HepG2 (cell line): ENCODE results near the gene LDAH. TPM values are rescaled to one million over a fixed set of nuclear protein-coding genes. Genes with fewer than 3 reads are reported as not detected.

Source experiments
- ATAC-seq: fragments of 200-7000 bp; cut with Tn5 transposase; 3 replicates; pipeline ENCODE4 v1.9.1; 2020; ENCODE audit warnings: mild to moderate bottlenecking, moderate library complexity
- BruUV-seq: library from RNA; stranded (reverse); fragments of 400-500 nt; replicated peaks from 2 replicates; lab custom pipeline; 2021; lab: Mats Ljungman, UMichigan
- CTCF ChIA-PET: fragments of 300-600 bp; formaldehyde crosslinking; extraction: SDS; loops from one replicate; lab custom pipeline; 2021; ENCODE audit warnings: low total read pairs, inconsistent platforms, low intra/inter-chr PET ratio; lab: Yijun Ruan, JAX
- POLR2A ChIA-PET: fragments of 350-600 bp; sonication (Branson Sonifier 250); formaldehyde crosslinking; loops from one replicate; lab custom pipeline; 2020; ENCODE audit warnings: antibody characterized with exemption, inconsistent platforms; lab: Yijun Ruan, JAX
- DNase-seq: peaks from one replicate; pipeline ENCODE4 v3.0.0-alpha.2; 2015; ENCODE audit warnings: low spot score
- FAIRE-seq: peaks from 3 replicates; lab custom pipeline; 2011; peaks lifted over from hg19 to GRCh38; lab: Jason Lieb, UNC
- H2AFZ ChIP-seq: one replicate; pipeline ENCODE4 v1.6.1; 2011; ENCODE audit warnings: low read length, inconsistent platforms
- H3K27ac ChIP-seq: fragments of 300-600 bp; 3 replicates; pipeline ENCODE4 v1.8.0; 2011; ENCODE audit warnings: mixed run types, mild to moderate bottlenecking, mixed read lengths, low read length, inconsistent platforms; ENCODE audit not compliant: insufficient read depth; ENCODE audit errors: extremely low read length
- H3K27me3 ChIP-seq, 2 experiments: fragments of 200-600 bp in 1 of 2; 2 replicates in 1 of 2; 3 replicates in 1 of 2; pipeline versions ENCODE4 v1.6.0 to v1.8.0; 2011; ENCODE audit warnings: low read length in 2 of 2, mild to moderate bottlenecking in 2 of 2, moderate library complexity in 2 of 2, inconsistent platforms in 1 of 2; ENCODE audit not compliant: insufficient read depth in 2 of 2, control insufficient read depth in 1 of 2
- H3K36me3 ChIP-seq, 2 experiments: fragments of 200-600 bp in 1 of 2; replicated peaks in 1 of 2; 2 replicates in 1 of 2; 3 replicates in 1 of 2; pipeline versions ENCODE4 v1.5.1 to v1.8.0; 2011; ENCODE audit warnings: low read length in 2 of 2, inconsistent platforms in 1 of 2; ENCODE audit not compliant: insufficient read depth in 2 of 2, control insufficient read depth in 1 of 2
- H3K4me1 ChIP-seq: 2 replicates; pipeline ENCODE4 v1.5.1; 2012; ENCODE audit warnings: low read length, inconsistent platforms; ENCODE audit not compliant: insufficient read depth
- H3K4me2 ChIP-seq: 2 replicates; pipeline ENCODE4 v1.6.0; 2011; ENCODE audit warnings: low read depth, low read length, inconsistent platforms
- H3K4me3 ChIP-seq, 3 experiments: fragments of 200-600 bp in 1 of 3; sonication (generic), shearing (Covaris generic) in 1 of 3; replicated peaks in 1 of 3; 2 replicates each; pipeline ENCODE4 v1.5.1; 2011 to 2016; ENCODE audit warnings: low read length in 3 of 3, inconsistent platforms in 2 of 3, low read depth in 2 of 3, mild to moderate bottlenecking in 2 of 3, control low read depth in 1 of 3, mixed read lengths in 1 of 3; ENCODE audit not compliant: insufficient read depth in 1 of 3
- H3K79me2 ChIP-seq: one replicate; pipeline ENCODE4 v1.6.1; 2011; ENCODE audit warnings: low read length, inconsistent platforms; ENCODE audit not compliant: insufficient read depth
- H3K9ac ChIP-seq: 2 replicates; pipeline ENCODE4 v1.6.0; 2011; ENCODE audit warnings: mild to moderate bottlenecking, low read depth, low read length, inconsistent platforms; ENCODE audit not compliant: insufficient read depth
- H3K9me3 ChIP-seq: 2 replicates; pipeline ENCODE4 v1.5.1; 2012; ENCODE audit warnings: mild to moderate bottlenecking, low read length
- H4K20me1 ChIP-seq: 2 replicates; pipeline ENCODE4 v1.6.0; 2011; ENCODE audit warnings: inconsistent platforms, mild to moderate bottlenecking, low read length, moderate library complexity; ENCODE audit not compliant: insufficient read depth
- ARNTL ChIP-seq: sonication (generic); formaldehyde crosslinking; IDR thresholded peaks from 2 replicates; pipeline ENCODE4 v1.4.0; 2020; ENCODE audit warnings: mild to moderate bottlenecking, missing genetic modification reagents
- BHLHE40 ChIP-seq: IDR thresholded peaks from 2 replicates; pipeline ENCODE4 v1.6.1; 2011; ENCODE audit warnings: low read length, improper control_type of control experiment
- ZNF430 ChIP-seq: sonication (generic); formaldehyde crosslinking; IDR thresholded peaks from 2 replicates; pipeline ENCODE4 v1.9.0; 2021; ENCODE audit warnings: mild to moderate bottlenecking, missing genetic modification reagents
- ZNF446 ChIP-seq: sonication (generic); formaldehyde crosslinking; IDR thresholded peaks from 2 replicates; pipeline ENCODE4 v1.5.0; 2020; ENCODE audit warnings: mild to moderate bottlenecking, missing genetic modification reagents
- ZNF577 ChIP-seq: sonication (generic); formaldehyde crosslinking; IDR thresholded peaks from 2 replicates; pipeline ENCODE4 v1.4.0; 2020; ENCODE audit warnings: mild to moderate bottlenecking, low read depth, missing genetic modification reagents, borderline replicate concordance
- WGBS: methylation state at CpG from one replicate; pipeline ENCODE4 v1.1.6; 2017; ENCODE audit warnings: low lambda C conversion rate; 5-methylcytosine and 5-hydroxymethylcytosine counted together
- in situ Hi-C: cut with HindIII; loops from 2 replicates; pipeline ENCODE4 v1.10.0; 2017; ENCODE audit warnings: low pct_unique_long_range_greater_than_20kb; ENCODE audit not compliant: extremely low pct_ligation_motif_present
- intact Hi-C: fragments of 100-400 bp; cut with micrococcal nuclease; formaldehyde crosslinking; loops from one replicate; pipeline ENCODE4 v1.10.0; 2022; ENCODE audit not compliant: unreplicated experiment
- polyA plus RNA-seq, 8 experiments: library from polyadenylated mRNA; depleted of rRNA in 3 of 8; stranded (reverse) in 7 of 8; unstranded in 1 of 8; fragments of >200 nt; fragmentation: Illumina TruSeq in 4 of 8; extraction: Trizol in 4 of 8; gene quantifications; 2 replicates each; pipeline versions ENCODE4 v1.2.1 to v1.2.3, GENCODE V29; 2011 to 2016; ENCODE audit warnings: low read depth in 4 of 8, missing spikeins in 1 of 8, mixed read lengths in 1 of 8; ENCODE audit not compliant: insufficient read depth in 1 of 8
- total RNA-seq, 5 experiments: library from RNA; depleted of rRNA; stranded (reverse); fragments of >200 nt; fragmentation: Illumina TruSeq; extraction: Trizol; gene quantifications; 2 replicates each; pipeline ENCODE4 v1.2.3, GENCODE V29; 2016; ENCODE audit warnings: low read depth in 1 of 5
- TF ChIP-seq, protein P1 (sequence below): sonication (generic); formaldehyde crosslinking; conservative IDR thresholded peaks from 2 replicates; pipeline ENCODE4 v1.8.1; 2023; ENCODE audit warnings: missing genetic modification reagents
- TF ChIP-seq, protein P2 (sequence below): sonication (generic); formaldehyde crosslinking; IDR thresholded peaks from 2 replicates; pipeline ENCODE4 v1.8.1; 2023; ENCODE audit warnings: missing genetic modification reagents, mild to moderate bottlenecking, borderline replicate concordance
- TF ChIP-seq, protein P3 (sequence below): IDR thresholded peaks from 2 replicates; pipeline ENCODE4 v1.6.1; 2016
- TF ChIP-seq, protein P4 (sequence below): sonication (generic); formaldehyde crosslinking; IDR thresholded peaks from 2 replicates; pipeline ENCODE4 v1.5.1; 2020; ENCODE audit warnings: missing genetic modification reagents, mild to moderate bottlenecking, borderline replicate concordance
- TF ChIP-seq, protein P5 (sequence below): sonication (generic); formaldehyde crosslinking; IDR thresholded peaks from 2 replicates; pipeline ENCODE4 v1.8.0; 2023; ENCODE audit warnings: mild to moderate bottlenecking, missing genetic modification reagents
- TF ChIP-seq, protein P6 (sequence below), 2 experiments: fragments of 450-650 bp in 1 of 2; sonication (generic) in 1 of 2; formaldehyde crosslinking; IDR thresholded peaks; 2 replicates each; pipeline versions ENCODE4 v1.5.0 to v1.8.0; 2020 to 2022; ENCODE audit warnings: mild to moderate bottlenecking in 1 of 2, missing genetic modification reagents in 1 of 2

LDAH gene
- total and polyA plus RNA-seq, 2 of the 13 experiments (the other 11 are each of a cell fraction or from before 2014, with no cell fraction given): 28.8 to 46.2 TPM

DNA sequence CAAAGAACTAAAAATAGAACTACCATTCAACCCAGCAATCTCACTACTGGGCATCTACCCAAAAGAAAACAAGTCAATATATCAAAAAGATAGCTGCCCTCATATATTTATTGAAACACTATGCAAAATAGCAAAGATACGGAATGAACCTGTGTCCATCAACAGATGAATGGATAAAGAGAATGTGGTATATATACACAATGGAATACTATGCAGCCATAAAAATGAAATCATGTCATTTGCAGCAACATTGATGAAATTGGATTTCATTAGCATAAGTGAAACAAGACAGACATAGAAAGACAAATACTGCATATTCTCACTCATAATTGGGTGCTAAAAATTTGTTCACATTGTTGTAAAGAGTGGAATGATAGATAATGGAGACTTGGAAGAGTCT is 16.2 kb upstream of the LDAH start:
- no peak for FAIRE-seq
- TF ChIP-seq, protein P1, sequence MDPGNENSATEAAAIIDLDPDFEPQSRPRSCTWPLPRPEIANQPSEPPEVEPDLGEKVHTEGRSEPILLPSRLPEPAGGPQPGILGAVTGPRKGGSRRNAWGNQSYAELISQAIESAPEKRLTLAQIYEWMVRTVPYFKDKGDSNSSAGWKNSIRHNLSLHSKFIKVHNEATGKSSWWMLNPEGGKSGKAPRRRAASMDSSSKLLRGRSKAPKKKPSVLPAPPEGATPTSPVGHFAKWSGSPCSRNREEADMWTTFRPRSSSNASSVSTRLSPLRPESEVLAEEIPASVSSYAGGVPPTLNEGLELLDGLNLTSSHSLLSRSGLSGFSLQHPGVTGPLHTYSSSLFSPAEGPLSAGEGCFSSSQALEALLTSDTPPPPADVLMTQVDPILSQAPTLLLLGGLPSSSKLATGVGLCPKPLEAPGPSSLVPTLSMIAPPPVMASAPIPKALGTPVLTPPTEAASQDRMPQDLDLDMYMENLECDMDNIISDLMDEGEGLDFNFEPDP (CRISPR knock-in tag): no peak
- TF ChIP-seq, protein P2, sequence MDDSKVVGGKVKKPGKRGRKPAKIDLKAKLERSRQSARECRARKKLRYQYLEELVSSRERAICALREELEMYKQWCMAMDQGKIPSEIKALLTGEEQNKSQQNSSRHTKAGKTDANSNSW (CRISPR knock-in tag): no peak
- TF ChIP-seq BHLHE40: no peak
- TF ChIP-seq ZNF446: no peak
- CTCF ChIA-PET: no interaction called here
- no peak overlapping the region for H3K27ac ChIP-seq
- in situ Hi-C loops (no loop called here), intact Hi-C loops (no loop called here)
- no peaks in the 10 kb centered on the region for H3K9me3 ChIP-seq
- BruUV-seq: no TSS peak
- H4K20me1 ChIP-seq: no peaks in the 10 kb centered on the region
- DNase-seq: no peak
- 58% methylated on average over 1 of the region's 1 CpG for WGBS
- POLR2A ChIA-PET: no interaction called here
- no peak overlapping the region for H2AFZ ChIP-seq
- H3K4me1 ChIP-seq: peaks cover 9% of the 10 kb centered on the region; the same call in 1 of the 2 replicates
- no peak overlapping the region for H3K4me2 ChIP-seq
- no peaks in the 10 kb centered on the region; a peak in 1 of 5 replicates for H3K27me3 ChIP-seq
- no peak overlapping the region for H3K9ac ChIP-seq
- H3K4me3 ChIP-seq: no peak overlapping the region
- no peak for ATAC-seq
- no peaks in the 10 kb centered on the region for H3K36me3 ChIP-seq
- H3K79me2 ChIP-seq: no peaks in the 10 kb centered on the region

DNA sequence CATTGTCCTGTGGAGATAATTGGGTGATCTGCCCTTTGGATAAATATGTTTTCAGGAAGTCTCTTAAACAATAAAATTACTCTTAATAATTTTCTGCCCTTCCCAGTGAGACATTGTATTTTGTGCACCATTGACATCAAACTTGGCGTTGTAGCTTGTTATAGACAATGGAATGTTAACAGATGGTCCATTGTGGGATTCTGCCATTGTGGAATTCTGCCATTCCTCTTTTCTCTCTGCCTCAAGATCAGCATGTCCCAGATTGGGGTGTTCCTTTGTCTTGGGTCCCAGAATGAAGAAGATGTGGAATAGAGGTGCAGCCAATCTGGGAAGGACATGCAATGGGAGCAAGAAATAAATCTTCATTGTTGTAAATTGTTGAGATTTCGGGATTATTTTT is 15.1 kb upstream of the LDAH start:
- Histone ChIP-seq H3K4me3 (no peak overlapping the region), H3K4me1 (peaks cover 18% of the 10 kb centered on the region; the same call in 1 of the 2 replicates), H3K9ac (no peak overlapping the region), H3K79me2 (no peaks in the 10 kb centered on the region), H2AFZ (no peak overlapping the region), H3K4me2 (no peak overlapping the region), H4K20me1 (no peaks in the 10 kb centered on the region), H3K27me3 (peaks cover 0 to 4% of the 10 kb centered on the region in 2 experiments; a peak in 2 of 5 replicates), H3K9me3 (no peaks in the 10 kb centered on the region), H3K36me3 (no peaks in the 10 kb centered on the region), H3K27ac (no peak overlapping the region)
- ChIA-PET CTCF (no interaction called here), POLR2A (no interaction called here)
- DNase-seq: no peak
- in situ Hi-C loops: no loop called here
- BruUV-seq: no TSS peak
- FAIRE-seq: no peak
- intact Hi-C loops: no loop called here
- under 1% methylated on average over 2 of the region's 2 CpGs for WGBS
- no peak for ATAC-seq
- TF ChIP-seq ZNF430 (CRISPR knock-in tag) (no peak), ZNF577 (CRISPR knock-in tag) (no peak), ARNTL (no peak)
- TF ChIP-seq, protein P3, sequence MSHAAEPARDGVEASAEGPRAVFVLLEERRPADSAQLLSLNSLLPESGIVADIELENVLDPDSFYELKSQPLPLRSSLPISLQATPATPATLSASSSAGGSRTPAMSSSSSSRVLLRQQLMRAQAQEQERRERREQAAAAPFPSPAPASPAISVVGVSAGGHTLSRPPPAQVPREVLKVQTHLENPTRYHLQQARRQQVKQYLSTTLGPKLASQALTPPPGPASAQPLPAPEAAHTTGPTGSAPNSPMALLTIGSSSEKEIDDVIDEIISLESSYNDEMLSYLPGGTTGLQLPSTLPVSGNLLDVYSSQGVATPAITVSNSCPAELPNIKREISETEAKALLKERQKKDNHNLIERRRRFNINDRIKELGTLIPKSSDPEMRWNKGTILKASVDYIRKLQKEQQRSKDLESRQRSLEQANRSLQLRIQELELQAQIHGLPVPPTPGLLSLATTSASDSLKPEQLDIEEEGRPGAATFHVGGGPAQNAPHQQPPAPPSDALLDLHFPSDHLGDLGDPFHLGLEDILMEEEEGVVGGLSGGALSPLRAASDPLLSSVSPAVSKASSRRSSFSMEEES (CRISPR knock-in tag): no peak
- TF ChIP-seq, protein P4, sequence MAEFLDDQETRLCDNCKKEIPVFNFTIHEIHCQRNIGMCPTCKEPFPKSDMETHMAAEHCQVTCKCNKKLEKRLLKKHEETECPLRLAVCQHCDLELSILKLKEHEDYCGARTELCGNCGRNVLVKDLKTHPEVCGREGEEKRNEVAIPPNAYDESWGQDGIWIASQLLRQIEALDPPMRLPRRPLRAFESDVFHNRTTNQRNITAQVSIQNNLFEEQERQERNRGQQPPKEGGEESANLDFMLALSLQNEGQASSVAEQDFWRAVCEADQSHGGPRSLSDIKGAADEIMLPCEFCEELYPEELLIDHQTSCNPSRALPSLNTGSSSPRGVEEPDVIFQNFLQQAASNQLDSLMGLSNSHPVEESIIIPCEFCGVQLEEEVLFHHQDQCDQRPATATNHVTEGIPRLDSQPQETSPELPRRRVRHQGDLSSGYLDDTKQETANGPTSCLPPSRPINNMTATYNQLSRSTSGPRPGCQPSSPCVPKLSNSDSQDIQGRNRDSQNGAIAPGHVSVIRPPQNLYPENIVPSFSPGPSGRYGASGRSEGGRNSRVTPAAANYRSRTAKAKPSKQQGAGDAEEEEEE (CRISPR knock-in tag): no peak
- TF ChIP-seq, protein P5, sequence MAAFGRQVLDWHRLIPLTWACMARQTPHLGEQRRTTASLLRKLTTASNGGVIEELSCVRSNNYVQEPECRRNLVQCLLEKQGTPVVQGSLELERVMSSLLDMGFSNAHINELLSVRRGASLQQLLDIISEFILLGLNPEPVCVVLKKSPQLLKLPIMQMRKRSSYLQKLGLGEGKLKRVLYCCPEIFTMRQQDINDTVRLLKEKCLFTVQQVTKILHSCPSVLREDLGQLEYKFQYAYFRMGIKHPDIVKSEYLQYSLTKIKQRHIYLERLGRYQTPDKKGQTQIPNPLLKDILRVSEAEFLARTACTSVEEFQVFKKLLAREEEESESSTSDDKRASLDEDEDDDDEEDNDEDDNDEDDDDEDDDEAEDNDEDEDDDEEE (CRISPR knock-in tag): no peak
- TF ChIP-seq, protein P6, sequence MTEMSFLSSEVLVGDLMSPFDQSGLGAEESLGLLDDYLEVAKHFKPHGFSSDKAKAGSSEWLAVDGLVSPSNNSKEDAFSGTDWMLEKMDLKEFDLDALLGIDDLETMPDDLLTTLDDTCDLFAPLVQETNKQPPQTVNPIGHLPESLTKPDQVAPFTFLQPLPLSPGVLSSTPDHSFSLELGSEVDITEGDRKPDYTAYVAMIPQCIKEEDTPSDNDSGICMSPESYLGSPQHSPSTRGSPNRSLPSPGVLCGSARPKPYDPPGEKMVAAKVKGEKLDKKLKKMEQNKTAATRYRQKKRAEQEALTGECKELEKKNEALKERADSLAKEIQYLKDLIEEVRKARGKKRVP (CRISPR knock-in tag; IDR thresholded peaks at IDR 0.05): no peak
